NCI-H1105 (cell line): ENCODE measurements around the gene NEDD4.
A peak's percentile ranks its signal among the peaks of the same experiment; 100 is the strongest.
"Not testable (repeated sequence)": the region's sequence is repeated elsewhere in the genome, so short reads cannot be mapped to it uniquely, and the experiment has no call there.

Source experiments
- DNase-seq: peaks from one replicate; lab custom pipeline; 2025; lab: John Stamatoyannopoulos, UW

The NEDD4 gene

GRCh38 chr15:55827204-55827603 is 166.2 kb downstream of the NEDD4 start:
- no peak for DNase-seq

GRCh38 chr15:55824857-55825613 is 168.4 kb downstream of the NEDD4 start:
- no peak for DNase-seq

GRCh38 chr15:55823699-55824340 is 169.6 kb downstream of the NEDD4 start:
- DNase-seq = no peak

GRCh38 chr15:55823191-55823670 is 170.2 kb downstream of the NEDD4 start:
- peak; percentile 50 for DNase-seq

GRCh38 chr15:55821740-55822139 is 171.7 kb downstream of the NEDD4 start:
- not testable (repeated sequence) for DNase-seq

GRCh38 chr15:55820043-55820442 is 173.4 kb downstream of the NEDD4 start:
- no peak for DNase-seq

- DNase-seq = no peak
Measured at GRCh38 chr15:55819397-55820034, 173.9 kb downstream of the NEDD4 start.

GRCh38 chr15:55816017-55816416 is 177.4 kb downstream of the NEDD4 start:
- DNase-seq = no peak

- DNase-seq = no peak
Measured at GRCh38 chr15:55802600-55803376, 190.6 kb downstream of the NEDD4 start.

- no peak for DNase-seq
Measured at GRCh38 chr15:55800216-55800615, 193.2 kb downstream of the NEDD4 start.

GRCh38 chr15:55799291-55800212 is 193.9 kb downstream of the NEDD4 start:
- no peak for DNase-seq

GRCh38 chr15:55796321-55796965 is 197.0 kb downstream of the NEDD4 start:
- DNase-seq = no peak

GRCh38 chr15:55795031-55795430 is 198.4 kb downstream of the NEDD4 start:
- no peak for DNase-seq

- no peak for DNase-seq
Measured at GRCh38 chr15:55791551-55792400, 201.6 kb downstream of the NEDD4 start.

- no peak for DNase-seq
Measured at GRCh38 chr15:55789066-55789660, 204.2 kb downstream of the NEDD4 start.

GRCh38 chr15:55786341-55786740 is 207.1 kb downstream of the NEDD4 start:
- no peak for DNase-seq

- DNase-seq = not testable (repeated sequence)
Measured at GRCh38 chr15:55785593-55785992, 207.8 kb downstream of the NEDD4 start.

GRCh38 chr15:55784286-55784685 is 209.1 kb downstream of the NEDD4 start:
- no peak for DNase-seq

- DNase-seq = no peak
Measured at GRCh38 chr15:55782901-55783300, 210.5 kb downstream of the NEDD4 start.
